ENCODE results near the gene VTI1A. TPM values are rescaled to one million over a fixed set of nuclear protein-coding genes. Genes with fewer than 3 reads are reported as not detected.

Gene VTI1A
- total and polyA plus RNA-seq, 2 of the 8 experiments (the other 6 are each of a cell fraction or from before 2014, with no cell fraction given), result 6.0 to 20.0 TPM

DNA sequence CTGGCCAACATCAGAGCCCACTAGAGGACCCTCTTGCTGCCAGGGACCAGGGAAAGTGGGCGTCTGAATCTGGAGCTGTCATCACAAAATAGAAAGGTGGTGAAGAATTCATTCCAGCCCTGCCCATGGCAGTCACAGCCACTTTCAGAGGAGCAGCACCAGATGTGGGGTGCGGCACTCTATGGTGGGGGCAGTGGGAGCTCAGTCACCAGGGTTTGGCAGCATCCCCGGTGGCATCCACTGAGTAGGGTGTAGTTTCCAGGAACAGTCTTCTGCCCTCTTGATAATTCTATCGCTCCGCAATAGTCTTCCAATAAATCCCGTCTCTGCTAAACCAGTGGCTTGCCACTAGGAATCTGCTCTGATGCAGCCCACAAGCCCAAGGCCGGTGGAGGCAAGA, 394.5 kb downstream of the VTI1A start (continued):
- TF ChIP-seq SRF (IDR thresholded peaks at IDR 0.05; ENCODE audit: low read depth, low read length) (no peak), KDM4A (IDR thresholded peaks at IDR 0.05; ENCODE audit: low read depth, low read length, severe bottlenecking) (no peak), CHD2 (IDR thresholded peaks at IDR 0.05; ENCODE audit: low read length) (no peak), EZH2 (IDR thresholded peaks at IDR 0.05; ENCODE audit: low read depth, low read length, severe bottlenecking) (no peak), FOSL1 (IDR thresholded peaks at IDR 0.05; ENCODE audit: insufficient read depth, low read depth, low read length) (no peak), GTF2F1 (IDR thresholded peaks at IDR 0.05; ENCODE audit: borderline replicate concordance, low read depth, low read length) (no peak)
- TF ChIP-seq, protein P1, sequence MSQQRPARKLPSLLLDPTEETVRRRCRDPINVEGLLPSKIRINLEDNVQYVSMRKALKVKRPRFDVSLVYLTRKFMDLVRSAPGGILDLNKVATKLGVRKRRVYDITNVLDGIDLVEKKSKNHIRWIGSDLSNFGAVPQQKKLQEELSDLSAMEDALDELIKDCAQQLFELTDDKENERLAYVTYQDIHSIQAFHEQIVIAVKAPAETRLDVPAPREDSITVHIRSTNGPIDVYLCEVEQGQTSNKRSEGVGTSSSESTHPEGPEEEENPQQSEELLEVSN (IDR thresholded peaks at IDR 0.05), result no peak
